K562 (cell line): ENCODE results near the gene IL1B. TPM values are rescaled to one million over a fixed set of nuclear protein-coding genes. Genes with fewer than 3 reads are reported as not detected.

Experiments used
- ATAC-seq: fragments of 200-7000 bp; cut with Tn5 transposase; 3 replicates; pipeline ENCODE4 v1.9.1; 2020; ENCODE audit warnings: moderate library complexity
- BruUV-seq: library from RNA; stranded (reverse); fragments of 400-500 nt; replicated peaks from 2 replicates; lab custom pipeline; 2021; lab: Mats Ljungman, UMichigan
- CTCF ChIA-PET: fragments of 300-600 bp; formaldehyde crosslinking; extraction: SDS; loops from one replicate; lab custom pipeline; 2021; ENCODE audit warnings: low intra/inter-chr PET ratio; lab: Yijun Ruan, JAX
- POLR2A ChIA-PET: fragments of 300-600, 350-650 bp; sonication (Branson Sonifier 250); formaldehyde crosslinking; extraction: SDS; loops from one replicate; lab custom pipeline; 2021; ENCODE audit warnings: antibody characterized with exemption, inconsistent platforms; lab: Yijun Ruan, JAX
- DNase-seq, 4 experiments: peaks; one replicate each; pipeline versions ENCODE4 v3.0.0 to v3.0.0-alpha.2; 2011 to 2018; ENCODE audit warnings: low spot score in 3 of 4, mixed read lengths in 3 of 4; ENCODE audit errors: extremely low read depth in 1 of 4
- FAIRE-seq: peaks from 2 replicates; lab custom pipeline; 2011; peaks lifted over from hg19 to GRCh38; lab: Jason Lieb, UNC
- H2AFZ ChIP-seq: 2 replicates; pipeline ENCODE4 v1.6.0; 2011; ENCODE audit warnings: low read depth, low read length, control low read depth, inconsistent platforms
- H3K27ac ChIP-seq: fragments of 200-600 bp; 3 replicates; pipeline ENCODE4 v1.8.0; 2011; ENCODE audit warnings: low read depth, mild to moderate bottlenecking, control low read depth, inconsistent platforms, low read length, moderate library complexity, mixed read lengths; ENCODE audit errors: extremely low read depth
- H3K27me3 ChIP-seq, 2 experiments: fragments of 300-600 bp in 1 of 2; 2 replicates in 1 of 2; 3 replicates in 1 of 2; pipeline versions ENCODE4 v1.6.0 to v1.8.0; 2011; ENCODE audit warnings: inconsistent platforms in 2 of 2, low read length in 2 of 2, mild to moderate bottlenecking in 1 of 2, mixed read lengths in 1 of 2, moderate library complexity in 1 of 2; ENCODE audit not compliant: control insufficient read depth in 2 of 2, insufficient read depth in 2 of 2
- H3K36me3 ChIP-seq: fragments of 300-600 bp; 3 replicates; pipeline ENCODE4 v1.8.0; 2011; ENCODE audit warnings: mild to moderate bottlenecking, low read length, inconsistent platforms; ENCODE audit not compliant: control insufficient read depth, insufficient read depth
- H3K4me1 ChIP-seq, 2 experiments: fragments of 200-600 bp in 1 of 2; replicated peaks in 1 of 2; 2 replicates in 1 of 2; 3 replicates in 1 of 2; pipeline versions ENCODE4 v1.5.1 to v1.8.0; 2011; ENCODE audit warnings: inconsistent platforms in 2 of 2, low read length in 2 of 2, mild to moderate bottlenecking in 1 of 2, mixed read lengths in 1 of 2, moderate library complexity in 1 of 2; ENCODE audit not compliant: control insufficient read depth in 2 of 2, insufficient read depth in 2 of 2
- H3K4me2 ChIP-seq: 2 replicates; pipeline ENCODE4 v1.6.1; 2011; ENCODE audit warnings: low read length, control low read depth, inconsistent platforms, mixed read lengths; ENCODE audit not compliant: insufficient read depth
- H3K4me3 ChIP-seq: fragments of 200-600 bp; sonication (generic), shearing (Covaris generic); 2 replicates; pipeline ENCODE4 v1.5.1; 2016; ENCODE audit warnings: control low read depth, inconsistent platforms
- H3K79me2 ChIP-seq: fragments of 200-600 bp; 3 replicates; pipeline ENCODE4 v1.8.0; 2011; ENCODE audit warnings: low read length, inconsistent platforms; ENCODE audit not compliant: control insufficient read depth, insufficient read depth
- H3K9ac ChIP-seq, 2 experiments: 2 replicates each; pipeline versions ENCODE4 v1.6.0 to v1.6.1; 2011; ENCODE audit warnings: low read depth in 2 of 2, low read length in 2 of 2, control low read depth in 1 of 2, inconsistent platforms in 1 of 2, mild to moderate bottlenecking in 1 of 2, mixed read lengths in 1 of 2; ENCODE audit not compliant: insufficient read depth in 1 of 2
- H3K9me1 ChIP-seq: one replicate; pipeline ENCODE4 v1.6.0; 2011; ENCODE audit warnings: inconsistent platforms, mild to moderate bottlenecking, low read length, moderate library complexity; ENCODE audit not compliant: control insufficient read depth, insufficient read depth
- H3K9me3 ChIP-seq: replicated peaks from 2 replicates; pipeline ENCODE4 v1.5.1; 2011; ENCODE audit warnings: low read depth, low read length, inconsistent platforms; ENCODE audit not compliant: control insufficient read depth, insufficient read depth
- H4K20me1 ChIP-seq: replicated peaks from 2 replicates; pipeline ENCODE4 v1.6.1; 2011; ENCODE audit warnings: low read length, inconsistent platforms, mixed read lengths; ENCODE audit not compliant: control insufficient read depth, insufficient read depth
- CCNT2 ChIP-seq: IDR thresholded peaks from 2 replicates; pipeline ENCODE4 v1.6.1; 2011; ENCODE audit warnings: borderline replicate concordance, low read depth, mild to moderate bottlenecking, moderate library complexity, mixed read lengths, low read length; ENCODE audit not compliant: insufficient read length; ENCODE audit errors: extremely low read depth
- DMBX1 ChIP-seq: fragments of 250-450 bp; sonication (Bioruptor Pico); IDR thresholded peaks from 2 replicates; pipeline ENCODE4 v1.8.0; 2022; ENCODE audit warnings: inconsistent platforms, mild to moderate bottlenecking, moderate library complexity, borderline replicate concordance
- GABPA ChIP-seq: fragments of 200-800 bp; sonication (Bioruptor generic); conservative IDR thresholded peaks from 2 replicates; pipeline ENCODE4 v1.6.1; 2016; ENCODE audit warnings: low read depth, missing genetic modification characterization, missing compliant biosample characterization
- GATA2 ChIP-seq: sonication (generic); formaldehyde crosslinking; IDR thresholded peaks from 2 replicates; pipeline ENCODE4 v1.4.0; 2020; ENCODE audit warnings: mild to moderate bottlenecking, missing genetic modification reagents
- MCM3 ChIP-seq: fragments of 450-650 bp; IDR thresholded peaks from 2 replicates; pipeline ENCODE4 v1.6.1; 2016
- MEIS2 ChIP-seq: fragments of 450-650 bp; IDR thresholded peaks from 2 replicates; pipeline ENCODE4 v1.6.1; 2014; ENCODE audit warnings: mild to moderate bottlenecking; ENCODE audit not compliant: partially characterized antibody
- MYNN ChIP-seq, 2 experiments: sonication (generic); formaldehyde crosslinking in 1 of 2; IDR thresholded peaks; 2 replicates each; pipeline versions ENCODE4 v1.5.0 to v1.6.1; 2016 to 2020; ENCODE audit warnings: antibody characterized with exemption in 1 of 2, missing genetic modification reagents in 1 of 2
- NEUROD1 ChIP-seq: fragments of 150-350 bp; IDR thresholded peaks from 2 replicates; pipeline ENCODE4 v1.6.1; 2014; ENCODE audit warnings: borderline replicate concordance, low read length, low read depth; ENCODE audit not compliant: partially characterized antibody
- PCBP1 ChIP-seq: fragments of 200-400 bp; formaldehyde crosslinking; IDR thresholded peaks from 2 replicates; pipeline ENCODE4 v1.6.1; 2018; ENCODE audit warnings: mild to moderate bottlenecking, low read depth, low read length; ENCODE audit not compliant: poor library complexity, severe bottlenecking
- SNIP1 ChIP-seq: fragments of 450-650 bp; IDR thresholded peaks from 2 replicates; pipeline ENCODE4 v1.7.1; 2017; ENCODE audit warnings: low read depth, mild to moderate bottlenecking
- SRSF7 ChIP-seq: fragments of 200-400 bp; formaldehyde crosslinking; optimal IDR thresholded peaks from 2 replicates; pipeline ENCODE3; 2017; ENCODE audit warnings: mild to moderate bottlenecking, low read depth, low read length
- STAG1 ChIP-seq: sonication (generic); formaldehyde crosslinking; IDR thresholded peaks from 2 replicates; pipeline ENCODE4 v1.5.0; 2020; ENCODE audit warnings: missing genetic modification reagents, borderline replicate concordance
- ZKSCAN1 ChIP-seq: fragments of 150-350 bp; IDR thresholded peaks from 2 replicates; pipeline ENCODE4 v1.6.1; 2016; ENCODE audit warnings: low read depth, low read length
- ZKSCAN3 ChIP-seq: fragments of 250-450 bp; sonication (Bioruptor Pico); IDR thresholded peaks from 2 replicates; pipeline ENCODE4 v1.4.0; 2020
- ZNF175 ChIP-seq: fragments of 200-800 bp; sonication (Bioruptor generic); IDR thresholded peaks from 2 replicates; pipeline ENCODE4 v1.6.1; 2016; ENCODE audit warnings: low read depth, mild to moderate bottlenecking, missing genetic modification characterization, missing compliant biosample characterization
- ZNF830 ChIP-seq: fragments of 250-450 bp; sonication (Bioruptor Pico); IDR thresholded peaks from 2 replicates; pipeline ENCODE4 v1.5.0; 2021; ENCODE audit warnings: mild to moderate bottlenecking
- WGBS: fragments of 100-300 bp; shearing (Covaris generic); methylation state at CpG from one replicate; pipeline ENCODE4 v1.1.6; 2016; ENCODE audit warnings: low coverage, mixed read lengths; ENCODE audit not compliant: insufficient coverage; ENCODE audit errors: missing lambda C conversion rate; 5-methylcytosine and 5-hydroxymethylcytosine counted together
- in situ Hi-C: fragments of 300-500 bp; cut with MboI; formaldehyde crosslinking; loops from 4 replicates; pipeline ENCODE4 v1.15.0; 2018; ENCODE audit warnings: inconsistent platforms, mixed read lengths
- intact Hi-C: fragments of 100-400 bp; cut with micrococcal nuclease; formaldehyde crosslinking; loops from 2 replicates; pipeline ENCODE4 v1.14.2; 2022
- polyA plus RNA-seq, 8 experiments: library from polyadenylated mRNA; depleted of rRNA in 4 of 8; stranded (reverse) in 5 of 8; unstranded in 3 of 8; fragments of >200 nt; fragmentation: Nextera tagmentation in 2 of 8; fragmentation: Illumina TruSeq in 1 of 8; extraction: Ambion mirVana in 2 of 8; extraction: Trizol in 1 of 8; gene quantifications; 2 replicates each; pipeline versions ENCODE4 v1.2.1 to v1.2.3, GENCODE V29; 2011 to 2014; ENCODE audit warnings: inconsistent platforms in 1 of 8, missing spikeins in 1 of 8
- total RNA-seq, 7 experiments: library from RNA; depleted of rRNA in 6 of 7; stranded (reverse); fragments of >200 nt in 6 of 7; fragmentation: Illumina TruSeq in 2 of 7; extraction: Trizol in 2 of 7; gene quantifications; 2 replicates each; pipeline versions ENCODE4 v1.2.1 to v1.2.3, GENCODE V29; 2011 to 2021; ENCODE audit warnings: low replicate concordance in 1 of 7
- TF ChIP-seq, protein P1 (sequence below): conservative IDR thresholded peaks from 2 replicates; pipeline ENCODE4 v1.6.1; 2011; ENCODE audit warnings: low read depth, mild to moderate bottlenecking, low read length; ENCODE audit not compliant: control insufficient read depth
- TF ChIP-seq, protein P2 (sequence below): fragments of 250-450 bp; sonication (Bioruptor Pico); IDR thresholded peaks from 2 replicates; pipeline ENCODE4 v1.8.0; 2022; ENCODE audit warnings: moderate library complexity, mild to moderate bottlenecking, inconsistent platforms
- TF ChIP-seq, protein P3 (sequence below): sonication (generic); formaldehyde crosslinking; IDR thresholded peaks from 2 replicates; pipeline ENCODE4 v1.9.0; 2022; ENCODE audit warnings: mild to moderate bottlenecking, missing genetic modification reagents

The IL1B gene
- total and polyA plus RNA-seq, 9 of the 15 experiments (the other 6 are each of a cell fraction or from before 2014, with no cell fraction given) = 0.29 TPM; not detected in 8

DNA sequence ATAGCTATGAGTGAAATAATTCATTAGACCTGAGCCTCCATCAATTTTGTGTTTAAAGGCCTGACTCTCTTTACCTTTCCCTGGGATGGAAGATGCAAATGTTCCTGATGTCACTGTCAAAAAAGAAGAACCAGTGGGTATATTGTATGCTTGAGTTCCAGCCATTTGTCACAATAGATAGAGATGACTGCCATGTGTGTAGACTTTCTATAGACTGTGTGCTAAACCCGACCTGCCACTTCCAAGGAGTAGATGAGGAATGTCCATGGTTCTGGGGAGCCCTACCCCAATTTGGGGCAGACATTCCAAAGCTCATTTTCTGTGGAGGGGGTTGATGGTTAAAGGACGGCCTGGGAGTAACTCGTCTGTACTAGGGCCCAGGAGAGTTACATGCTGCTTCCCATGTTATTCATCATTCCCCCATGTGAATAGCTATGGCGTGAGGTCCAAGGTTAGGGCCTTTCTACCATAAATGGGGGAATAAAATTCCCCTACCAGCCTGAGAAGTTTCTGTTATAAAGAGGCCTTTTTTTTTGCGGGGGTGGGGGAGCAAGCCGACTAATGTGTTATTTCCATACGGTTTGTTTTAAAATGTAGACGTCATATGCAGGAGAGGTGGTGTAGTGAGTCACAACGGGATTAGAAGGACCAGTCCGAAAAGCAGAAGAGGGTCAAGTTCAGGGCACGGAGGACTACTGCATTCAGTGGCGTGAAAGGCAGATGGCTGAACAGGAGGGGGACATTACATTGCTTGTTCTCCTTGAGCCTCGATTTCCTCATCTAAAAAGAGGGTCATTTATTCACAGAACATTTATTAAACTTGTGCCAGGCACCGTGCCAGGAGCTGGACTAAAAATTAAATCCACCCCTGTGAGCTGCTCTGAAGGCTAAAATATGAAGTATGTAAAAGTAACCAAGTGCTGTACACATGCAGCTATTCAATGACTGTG, 24.0 kb downstream of the IL1B start (continued):
- TF ChIP-seq, protein P1, sequence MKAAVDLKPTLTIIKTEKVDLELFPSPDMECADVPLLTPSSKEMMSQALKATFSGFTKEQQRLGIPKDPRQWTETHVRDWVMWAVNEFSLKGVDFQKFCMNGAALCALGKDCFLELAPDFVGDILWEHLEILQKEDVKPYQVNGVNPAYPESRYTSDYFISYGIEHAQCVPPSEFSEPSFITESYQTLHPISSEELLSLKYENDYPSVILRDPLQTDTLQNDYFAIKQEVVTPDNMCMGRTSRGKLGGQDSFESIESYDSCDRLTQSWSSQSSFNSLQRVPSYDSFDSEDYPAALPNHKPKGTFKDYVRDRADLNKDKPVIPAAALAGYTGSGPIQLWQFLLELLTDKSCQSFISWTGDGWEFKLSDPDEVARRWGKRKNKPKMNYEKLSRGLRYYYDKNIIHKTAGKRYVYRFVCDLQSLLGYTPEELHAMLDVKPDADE = no peak
- TF ChIP-seq ZKSCAN3 (CRISPR knock-in tag) (no peak), SRSF7 (no peak), SNIP1 (no peak)

DNA sequence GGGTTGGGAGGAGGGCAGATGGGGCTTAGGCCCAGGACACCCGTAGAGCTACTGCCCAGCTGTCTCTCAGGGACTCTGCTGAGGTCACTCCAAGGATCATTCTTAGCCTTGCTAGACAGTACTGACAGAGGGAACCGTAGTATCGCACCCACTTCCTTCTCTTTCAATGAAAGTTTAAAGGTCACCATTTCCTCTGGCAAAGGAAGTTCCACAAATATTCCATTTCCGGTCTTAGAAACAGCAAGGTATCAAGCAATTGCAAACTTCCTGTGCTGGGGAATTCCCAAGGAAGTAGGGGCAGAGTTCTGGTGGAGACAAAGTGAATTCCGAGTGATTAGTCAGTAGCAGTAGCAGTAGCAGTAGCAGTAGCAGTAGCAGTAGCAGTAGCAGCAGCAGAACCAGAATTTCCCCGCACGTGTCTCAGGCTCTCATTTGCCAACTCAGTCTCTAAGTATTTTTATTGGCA, 24.7 kb downstream of the IL1B start:
- H4K20me1 ChIP-seq = no peaks in the 10 kb centered on the region
- no TSS peak for BruUV-seq
- DNase-seq = no peak
- ChIA-PET CTCF (no interaction called here), POLR2A (interaction anchor here (0.7 to 0.9 kb wide), 2 partner anchors 17 to 50 kb away, joined by 3 read pairs; no protein-coding TSS in a partner anchor)
- H3K27me3 ChIP-seq = no peaks in the 10 kb centered on the region
- FAIRE-seq = no peak
- no peak overlapping the region for H3K4me3 ChIP-seq
- in situ Hi-C loops (no loop called here), intact Hi-C loops (no loop called here)
- no peaks in the 10 kb centered on the region for H3K9me3 ChIP-seq
- H3K27ac ChIP-seq = no peak overlapping the region
- peak overlapping the region; percentile 85 for H2AFZ ChIP-seq
- no peaks in the 10 kb centered on the region for H3K79me2 ChIP-seq
- peak; percentile 27; the same call in 2 of the 3 replicates for ATAC-seq
- 65% methylated on average over 7 of the region's 7 CpGs for WGBS
- H3K4me1 ChIP-seq = peaks cover 0 to 29% of the 10 kb centered on the region in 2 experiments; a peak in 3 of 5 replicates
- H3K9me1 ChIP-seq = no peaks in the 10 kb centered on the region
- no peak overlapping the region for H3K9ac ChIP-seq
- H3K36me3 ChIP-seq = no peaks in the 10 kb centered on the region
- no peak overlapping the region for H3K4me2 ChIP-seq
- no peak for TF ChIP-seq MCM3
- peak; percentile 74; the same call in 1 of the 2 replicates for TF ChIP-seq ZNF175 (CRISPR knock-in tag)
- peak; percentile 33; the same call in 1 of the 2 replicates for TF ChIP-seq GABPA (tag)
- TF ChIP-seq ZNF830 = no peak
- no peak for TF ChIP-seq MEIS2
- no peak for TF ChIP-seq NEUROD1
- TF ChIP-seq, protein P2, sequence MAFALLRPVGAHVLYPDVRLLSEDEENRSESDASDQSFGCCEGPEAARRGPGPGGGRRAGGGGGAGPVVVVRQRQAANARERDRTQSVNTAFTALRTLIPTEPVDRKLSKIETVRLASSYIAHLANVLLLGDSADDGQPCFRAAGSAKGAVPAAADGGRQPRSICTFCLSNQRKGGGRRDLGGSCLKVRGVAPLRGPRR (CRISPR knock-in tag) = no peak
- TF ChIP-seq ZKSCAN1 = no peak
- TF ChIP-seq GATA2 = no peak
- no peak for TF ChIP-seq STAG1 (CRISPR knock-in tag)
- TF ChIP-seq MYNN (IDR thresholded peaks at IDR 0.05) = no peak
- TF ChIP-seq MYNN (CRISPR knock-in tag; IDR thresholded peaks at IDR 0.05) = no peak
- TF ChIP-seq DMBX1 = peak; percentile 59; the same call in 1 of the 2 replicates
- no peak for TF ChIP-seq CCNT2
- TF ChIP-seq, protein P3, sequence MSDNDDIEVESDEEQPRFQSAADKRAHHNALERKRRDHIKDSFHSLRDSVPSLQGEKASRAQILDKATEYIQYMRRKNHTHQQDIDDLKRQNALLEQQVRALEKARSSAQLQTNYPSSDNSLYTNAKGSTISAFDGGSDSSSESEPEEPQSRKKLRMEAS (CRISPR knock-in tag) = no peak
- TF ChIP-seq PCBP1 = no peak
